ENCODE results near the gene SLC8A1. TPM values are rescaled to one million over a fixed set of nuclear protein-coding genes. Genes with fewer than 3 reads are reported as not detected.

SLC8A1 gene
- total and polyA plus RNA-seq, 2 donors (not counting 1 experiment from before 2014, with no cell fraction given) = 0.07 to 0.20 TPM

DNA sequence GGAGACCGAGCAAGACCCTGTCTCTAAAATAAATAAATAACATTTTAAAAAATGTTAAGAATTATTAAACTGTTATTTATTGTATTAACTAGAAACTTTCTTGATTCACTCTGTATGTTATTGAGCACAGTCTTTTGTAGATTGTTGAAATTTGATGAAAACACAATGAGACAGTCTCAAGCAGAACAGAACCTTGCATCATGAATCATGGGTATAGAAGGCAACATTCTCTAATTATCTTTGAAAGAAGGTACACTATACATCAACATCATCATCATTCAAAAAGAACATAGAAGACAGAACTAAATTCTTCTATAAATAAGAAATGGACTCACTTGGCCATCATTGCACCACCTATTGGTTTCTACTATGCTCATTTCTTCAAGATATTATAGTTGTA is 67.7 kb downstream of the SLC8A1 start:
- ATAC-seq (ENCODE audit: low read depth) (no peak), DNase-seq (no peak)
- no peak overlapping the region for H3K4me3 ChIP-seq (ENCODE audit: control extremely low read depth in 1 of 5, extremely low read depth in 1 of 5, insufficient read depth in 1 of 5, low read depth in 2 of 5, low read length in 4 of 5)
- peaks cover 0 to 19% (median 4%) of the 10 kb centered on the region in 3 donors for H3K9me3 ChIP-seq (ENCODE audit: control extremely low read depth in 1 of 3, control insufficient read depth in 2 of 3, insufficient read depth in 1 of 3, low read length in 2 of 3)
- H3K4me2 ChIP-seq (replicated peaks; ENCODE audit: low read depth, low read length, poor library complexity, severe bottlenecking) = no peak overlapping the region
- POLR2A ChIA-PET = no interaction called here
- H3K9me3 Mint-ChIP-seq (ENCODE audit: insufficient read depth) = peaks cover 7% of the 10 kb centered on the region
- intact Hi-C loops (cut with micrococcal nuclease) = no loop called here
- H3K4me3 Mint-ChIP-seq = no peak overlapping the region
- H3K4me1 ChIP-seq (ENCODE audit: control insufficient read depth in 2 of 2, insufficient read depth in 2 of 2, low read length in 2 of 2) = no peaks in the 10 kb centered on the region
- no peak overlapping the region for H3K27ac ChIP-seq (ENCODE audit: low read length in 2 of 2)
- no peak for TF ChIP-seq EZH2 (IDR thresholded peaks at IDR 0.05; ENCODE audit: borderline replicate concordance, insufficient read depth, low read depth, low read length, poor library complexity, severe bottlenecking)
- TF ChIP-seq, protein P1, sequence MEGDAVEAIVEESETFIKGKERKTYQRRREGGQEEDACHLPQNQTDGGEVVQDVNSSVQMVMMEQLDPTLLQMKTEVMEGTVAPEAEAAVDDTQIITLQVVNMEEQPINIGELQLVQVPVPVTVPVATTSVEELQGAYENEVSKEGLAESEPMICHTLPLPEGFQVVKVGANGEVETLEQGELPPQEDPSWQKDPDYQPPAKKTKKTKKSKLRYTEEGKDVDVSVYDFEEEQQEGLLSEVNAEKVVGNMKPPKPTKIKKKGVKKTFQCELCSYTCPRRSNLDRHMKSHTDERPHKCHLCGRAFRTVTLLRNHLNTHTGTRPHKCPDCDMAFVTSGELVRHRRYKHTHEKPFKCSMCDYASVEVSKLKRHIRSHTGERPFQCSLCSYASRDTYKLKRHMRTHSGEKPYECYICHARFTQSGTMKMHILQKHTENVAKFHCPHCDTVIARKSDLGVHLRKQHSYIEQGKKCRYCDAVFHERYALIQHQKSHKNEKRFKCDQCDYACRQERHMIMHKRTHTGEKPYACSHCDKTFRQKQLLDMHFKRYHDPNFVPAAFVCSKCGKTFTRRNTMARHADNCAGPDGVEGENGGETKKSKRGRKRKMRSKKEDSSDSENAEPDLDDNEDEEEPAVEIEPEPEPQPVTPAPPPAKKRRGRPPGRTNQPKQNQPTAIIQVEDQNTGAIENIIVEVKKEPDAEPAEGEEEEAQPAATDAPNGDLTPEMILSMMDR (IDR thresholded peaks at IDR 0.05) = no peak
- no peaks in the 10 kb centered on the region for H4K20me1 ChIP-seq (ENCODE audit: control insufficient read depth, insufficient read depth, low read length, poor library complexity, severe bottlenecking)
- no CpG with 5 or more reads among the region's 1 CpG for WGBS (ENCODE audit: insufficient coverage)
- no peaks in the 10 kb centered on the region for H3K36me3 ChIP-seq (replicated peaks in 1 of 2; ENCODE audit: control extremely low read depth in 1 of 2, control insufficient read depth in 1 of 2, extremely low read depth in 1 of 2, insufficient read depth in 2 of 2, low read length in 1 of 2)
- H3K27me3 Mint-ChIP-seq = no peaks in the 10 kb centered on the region
- no peak overlapping the region for H3K9ac ChIP-seq (ENCODE audit: low read length)
- H3K27ac Mint-ChIP-seq = no peak overlapping the region
- no peaks in the 10 kb centered on the region for H3K79me2 ChIP-seq (ENCODE audit: control insufficient read depth, insufficient read depth, low read length)
- H3K27me3 ChIP-seq (replicated peaks in 1 of 4; ENCODE audit: control extremely low read depth in 1 of 4, control insufficient read depth in 3 of 4, insufficient read depth in 4 of 4, low read length in 3 of 4) = no peaks in the 10 kb centered on the region
- H3K4me1 Mint-ChIP-seq = no peaks in the 10 kb centered on the region
- CTCF ChIA-PET = no interaction called here
- H2AFZ ChIP-seq (ENCODE audit: insufficient read depth, low read depth, low read length, poor library complexity, severe bottlenecking) = no peak overlapping the region

DNA sequence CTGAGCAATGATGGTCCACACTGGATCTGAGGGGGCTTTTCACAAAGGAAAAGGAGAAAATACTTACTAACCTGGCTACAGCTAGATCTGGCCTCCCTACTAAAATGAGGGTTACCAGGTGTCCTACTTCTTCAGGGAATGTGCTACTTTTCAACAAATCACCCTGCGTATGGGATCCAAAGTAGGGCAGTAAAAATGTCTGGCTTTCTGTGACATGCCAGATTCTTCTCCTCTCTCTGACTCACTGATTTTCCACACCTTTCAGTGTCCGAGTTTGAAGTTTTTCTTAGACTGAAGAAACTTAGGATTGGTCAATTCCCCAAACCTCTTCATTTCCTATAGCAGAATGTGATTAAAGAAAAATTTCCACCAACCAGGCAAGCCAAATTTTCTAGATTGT is 71.2 kb downstream of the SLC8A1 start:
- H4K20me1 ChIP-seq (ENCODE audit: control insufficient read depth, insufficient read depth, low read length, poor library complexity, severe bottlenecking) = no peaks in the 10 kb centered on the region
- Mint-ChIP-seq H3K9me3 (ENCODE audit: insufficient read depth) (peaks cover 7% of the 10 kb centered on the region), H3K4me1 (no peaks in the 10 kb centered on the region), H3K4me3 (no peak overlapping the region), H3K27me3 (no peaks in the 10 kb centered on the region), H3K27ac (no peak overlapping the region)
- no peak overlapping the region for H3K4me2 ChIP-seq (replicated peaks; ENCODE audit: low read depth, low read length, poor library complexity, severe bottlenecking)
- ChIA-PET POLR2A (no interaction called here), CTCF (no interaction called here)
- 100% methylated on average over 1 of the region's 2 CpGs for WGBS (ENCODE audit: insufficient coverage)
- no peak for ATAC-seq (ENCODE audit: low read depth)
- H3K9ac ChIP-seq (ENCODE audit: low read length) = no peak overlapping the region
- intact Hi-C loops (cut with micrococcal nuclease) = no loop called here
- H3K27me3 ChIP-seq (replicated peaks in 1 of 4; ENCODE audit: control extremely low read depth in 1 of 4, control insufficient read depth in 3 of 4, insufficient read depth in 4 of 4, low read length in 3 of 4) = no peaks in the 10 kb centered on the region
- H3K36me3 ChIP-seq (replicated peaks in 1 of 2; ENCODE audit: control extremely low read depth in 1 of 2, control insufficient read depth in 1 of 2, extremely low read depth in 1 of 2, insufficient read depth in 2 of 2, low read length in 1 of 2) = no peaks in the 10 kb centered on the region
- TF ChIP-seq, protein P1 (IDR thresholded peaks at IDR 0.05) = no peak
- TF ChIP-seq EZH2 (IDR thresholded peaks at IDR 0.05; ENCODE audit: borderline replicate concordance, insufficient read depth, low read depth, low read length, poor library complexity, severe bottlenecking) = no peak
- no peaks in the 10 kb centered on the region for H3K4me1 ChIP-seq (ENCODE audit: control insufficient read depth in 2 of 2, insufficient read depth in 2 of 2, low read length in 2 of 2)
- no peak overlapping the region for H3K4me3 ChIP-seq (ENCODE audit: control extremely low read depth in 1 of 5, extremely low read depth in 1 of 5, insufficient read depth in 1 of 5, low read depth in 2 of 5, low read length in 4 of 5)
- H3K79me2 ChIP-seq (ENCODE audit: control insufficient read depth, insufficient read depth, low read length) = no peaks in the 10 kb centered on the region
- H3K9me3 ChIP-seq (ENCODE audit: control extremely low read depth in 1 of 3, control insufficient read depth in 2 of 3, insufficient read depth in 1 of 3, low read length in 2 of 3) = peaks cover 0 to 19% (median 4%) of the 10 kb centered on the region in 3 donors
- H3K27ac ChIP-seq (ENCODE audit: low read length in 2 of 2) = no peak overlapping the region
- H2AFZ ChIP-seq (ENCODE audit: insufficient read depth, low read depth, low read length, poor library complexity, severe bottlenecking) = no peak overlapping the region
- no peak for DNase-seq

Measured in B cell (primary cell).